ENCODE measurements around the gene ARHGAP10. TPM values are rescaled to one million over a fixed set of nuclear protein-coding genes. Genes with fewer than 3 reads are reported as not detected.

ARHGAP10 gene
- total RNA-seq, 2 donors from 2014 or later = 30.3 to 69.6 TPM

DNA sequence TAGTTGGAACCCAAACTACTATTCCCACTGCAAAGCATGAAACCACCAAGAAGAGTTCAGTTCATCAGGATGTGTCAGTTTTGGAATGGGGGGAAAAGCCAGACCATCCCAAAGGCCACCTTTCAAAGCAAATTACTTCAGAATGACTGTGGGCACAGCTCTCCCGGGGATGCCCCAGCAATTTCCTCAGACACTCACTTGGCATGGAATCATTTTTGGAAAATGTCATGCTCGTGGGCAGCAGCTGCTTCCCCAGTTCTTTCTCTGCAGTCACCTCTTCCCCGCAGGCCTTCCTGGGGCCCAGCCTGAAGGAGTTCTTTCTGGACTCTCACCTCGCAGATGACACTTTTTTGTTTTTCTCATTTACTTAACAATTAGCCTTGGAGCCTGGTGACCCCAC is 360.0 kb downstream of the ARHGAP10 start:
- WGBS = 91% methylated on average over 4 of the region's 4 CpGs
- no peaks in the 10 kb centered on the region for H3K4me1 ChIP-seq (replicated peaks)
- no peak for DNase-seq (ENCODE audit: low spot score)
- H3K36me3 ChIP-seq = no peaks in the 10 kb centered on the region
- TF ChIP-seq POLR2AphosphoS5 (IDR thresholded peaks at IDR 0.05) = no peak
- TF ChIP-seq CTCF (IDR thresholded peaks at IDR 0.05) = no peak
- no peak for TF ChIP-seq POLR2A (IDR thresholded peaks at IDR 0.05)
- no peak overlapping the region for H3K27ac ChIP-seq
- no peaks in the 10 kb centered on the region for H3K9me3 ChIP-seq
- intact Hi-C loops (cut with DNase I) = no loop called here
- H3K27me3 ChIP-seq (replicated peaks; ENCODE audit: insufficient read depth) = no peaks in the 10 kb centered on the region
- H3K4me3 ChIP-seq = no peak overlapping the region

GRCh38 chr4:148092316-148093014 is 360.6 kb downstream of the ARHGAP10 start:
- 96% methylated on average over 11 of the region's 11 CpGs for WGBS
- Histone ChIP-seq H3K27me3 (replicated peaks; ENCODE audit: insufficient read depth) (no peaks in the 10 kb centered on the region), H3K36me3 (no peaks in the 10 kb centered on the region), H3K27ac (no peak overlapping the region), H3K9me3 (no peaks in the 10 kb centered on the region), H3K4me1 (replicated peaks) (no peaks in the 10 kb centered on the region), H3K4me3 (no peak overlapping the region)
- intact Hi-C loops (cut with DNase I) = no loop called here
- TF ChIP-seq CTCF (IDR thresholded peaks at IDR 0.05) (no peak), POLR2A (IDR thresholded peaks at IDR 0.05) (no peak), POLR2AphosphoS5 (IDR thresholded peaks at IDR 0.05) (no peak)
- no peak for DNase-seq (ENCODE audit: low spot score)

- WGBS = 100% methylated on average over 5 of the region's 5 CpGs
- DNase-seq (ENCODE audit: low spot score) = no peak
- Histone ChIP-seq H3K27me3 (replicated peaks; ENCODE audit: insufficient read depth) (no peaks in the 10 kb centered on the region), H3K36me3 (no peaks in the 10 kb centered on the region), H3K9me3 (no peaks in the 10 kb centered on the region), H3K4me1 (replicated peaks) (no peaks in the 10 kb centered on the region), H3K4me3 (no peak overlapping the region), H3K27ac (no peak overlapping the region)
- intact Hi-C loops (cut with DNase I) = no loop called here
- TF ChIP-seq POLR2A (IDR thresholded peaks at IDR 0.05) = no peak
- TF ChIP-seq POLR2AphosphoS5 (IDR thresholded peaks at IDR 0.05) = no peak
- no peak for TF ChIP-seq CTCF (IDR thresholded peaks at IDR 0.05)
Observed at GRCh38 chr4:148093065-148093464, 361.2 kb downstream of the ARHGAP10 start.

- DNase-seq (ENCODE audit: low spot score) = no peak
- no peaks in the 10 kb centered on the region for H3K27me3 ChIP-seq (replicated peaks; ENCODE audit: insufficient read depth)
- H3K9me3 ChIP-seq = no peaks in the 10 kb centered on the region
- H3K27ac ChIP-seq = no peak overlapping the region
- TF ChIP-seq POLR2A (IDR thresholded peaks at IDR 0.05) = no peak
- TF ChIP-seq CTCF (IDR thresholded peaks at IDR 0.05) = no peak
- no peak for TF ChIP-seq POLR2AphosphoS5 (IDR thresholded peaks at IDR 0.05)
- no peaks in the 10 kb centered on the region for H3K36me3 ChIP-seq
- intact Hi-C loops (cut with DNase I) = no loop called here
- H3K4me1 ChIP-seq (replicated peaks) = no peaks in the 10 kb centered on the region
- 79% methylated on average over 1 of the region's 1 CpG for WGBS
- H3K4me3 ChIP-seq = no peak overlapping the region
Observed at GRCh38 chr4:148094149-148094548, 362.3 kb downstream of the ARHGAP10 start.

DNA sequence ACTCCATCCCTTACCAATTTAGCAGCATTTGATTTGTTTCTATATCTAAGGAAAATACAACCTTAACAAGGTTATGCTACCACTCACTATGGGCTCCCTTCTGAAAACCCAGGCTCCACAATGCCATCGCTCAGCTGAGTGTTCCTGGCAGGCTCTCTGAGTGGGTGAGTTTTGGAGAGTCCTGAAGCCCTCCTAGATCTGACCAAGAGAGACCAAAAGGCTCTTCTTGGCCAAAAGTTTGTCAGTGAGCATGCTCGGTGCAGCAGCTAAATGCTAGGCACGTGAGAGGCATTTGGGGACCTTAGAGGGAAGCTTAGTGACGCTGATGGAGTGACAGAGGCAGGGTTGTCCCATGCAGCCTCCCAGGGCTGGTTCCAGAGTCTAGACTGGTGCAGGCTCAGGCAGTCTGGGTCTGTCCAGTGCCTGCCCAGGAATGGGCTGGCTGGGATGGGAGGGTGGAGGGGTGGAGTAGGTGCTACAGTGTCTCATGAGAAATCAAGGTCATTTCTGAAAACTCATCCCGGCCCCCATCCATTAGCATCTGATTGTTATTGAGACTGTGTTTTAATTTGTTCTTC is 363.5 kb downstream of the ARHGAP10 start:
- Histone ChIP-seq H3K4me1 (replicated peaks) (no peaks in the 10 kb centered on the region), H3K36me3 (no peaks in the 10 kb centered on the region), H3K27me3 (replicated peaks; ENCODE audit: insufficient read depth) (no peaks in the 10 kb centered on the region), H3K27ac (no peak overlapping the region), H3K9me3 (no peaks in the 10 kb centered on the region), H3K4me3 (no peak overlapping the region)
- no peak for TF ChIP-seq POLR2AphosphoS5 (IDR thresholded peaks at IDR 0.05)
- TF ChIP-seq POLR2A (IDR thresholded peaks at IDR 0.05) = no peak
- TF ChIP-seq CTCF (IDR thresholded peaks at IDR 0.05) = no peak
- 94% methylated on average over 5 of the region's 5 CpGs for WGBS
- DNase-seq (ENCODE audit: low spot score) = no peak
- intact Hi-C loops (cut with DNase I) = no loop called here

Measured in prostate gland (tissue), 2 donors.